Activated T-cell treated with anti-CD3 and anti-CD28 coated beads for 48 hours (primary cell): ENCODE data around the gene HDAC7.
A peak's percentile ranks its signal among the peaks of the same experiment; 100 is the strongest.
"Not testable (repeated sequence)": the region's sequence is repeated elsewhere in the genome, so short reads cannot be mapped to it uniquely, and the experiment has no call there.

Source experiments
- DNase-seq: peaks from one replicate; pipeline ENCODE4 v3.0.0-alpha.2; 2020; ENCODE audit warnings: low read depth

HDAC7 gene

GRCh38 chr12:47848853-47849252 lies 29.1 kb upstream of the HDAC7 start:
- no peak for DNase-seq

DNA sequence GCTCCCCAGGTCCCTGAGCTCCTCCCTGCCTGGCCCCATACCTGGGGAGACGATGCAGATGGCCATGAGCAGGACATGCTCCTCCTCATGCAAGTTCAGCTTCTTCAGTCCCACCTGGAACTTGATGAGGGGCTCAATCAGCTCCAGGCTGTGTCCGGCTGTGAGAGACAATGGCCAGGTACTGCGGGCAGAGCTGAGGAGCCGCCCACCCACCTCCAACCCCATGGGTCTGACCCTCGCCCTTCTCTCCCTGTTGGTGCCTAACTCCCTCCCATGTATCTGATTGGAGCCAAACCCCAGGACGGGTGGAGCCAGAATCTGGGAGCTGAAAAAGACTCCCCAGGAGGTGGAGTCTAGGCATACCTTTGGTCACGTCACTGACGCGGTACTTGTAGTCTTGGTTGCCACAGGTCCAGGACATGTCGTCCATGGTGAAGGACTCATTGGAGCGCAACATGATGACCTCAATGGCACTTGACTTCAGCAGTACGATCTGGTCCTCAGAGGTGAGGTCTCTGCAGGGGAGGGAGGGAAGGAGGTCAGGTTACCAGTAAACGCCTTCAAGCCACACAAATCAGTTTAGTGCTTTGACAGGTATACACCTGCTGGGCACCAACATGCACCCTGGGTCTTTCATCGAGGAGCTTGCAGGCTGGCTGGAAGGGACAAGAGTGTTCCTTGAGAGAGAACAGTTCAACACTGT lies 26.7 kb upstream of the HDAC7 start:
- no peak for DNase-seq

- no peak for DNase-seq
Observed at GRCh38 chr12:47845081-47845480, 25.4 kb upstream of the HDAC7 start.

DNA sequence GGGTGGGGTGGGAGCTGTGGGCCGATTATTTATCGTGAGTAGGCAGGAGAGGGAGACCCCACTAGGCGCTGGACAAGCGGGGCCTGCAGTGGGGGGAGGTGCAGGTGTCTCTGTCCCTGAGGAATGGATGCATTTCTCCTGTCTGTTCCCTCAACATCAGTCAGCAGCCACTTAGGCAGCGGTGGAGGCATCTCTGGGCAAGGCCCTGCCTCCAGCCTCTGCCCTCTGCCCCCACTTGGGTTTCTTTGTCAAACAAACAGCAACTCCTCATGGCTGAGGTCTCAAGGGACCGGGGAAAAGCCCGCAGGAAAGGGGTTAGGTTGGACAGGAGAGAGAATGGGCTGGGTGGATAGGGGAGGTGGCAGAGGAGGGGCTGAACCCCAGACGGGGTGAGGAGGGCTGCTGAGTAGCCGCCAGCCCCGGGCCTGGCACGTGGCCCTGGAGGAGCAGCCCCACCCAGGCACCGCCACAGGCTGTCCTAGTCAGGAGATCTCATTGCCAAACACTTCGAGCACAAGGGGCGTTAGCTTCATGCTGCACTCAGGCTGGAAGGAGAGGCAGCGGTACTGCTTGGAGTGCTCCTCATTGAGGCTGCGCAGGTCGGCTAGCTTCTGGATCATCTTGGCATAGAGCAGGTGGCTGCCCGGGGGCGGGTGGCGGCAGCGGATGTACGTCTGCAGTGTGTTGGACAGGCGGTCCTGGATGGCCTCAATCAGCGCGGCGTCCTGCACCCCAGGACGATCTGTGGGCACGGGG lies 24.7 kb upstream of the HDAC7 start:
- DNase-seq = no peak

GRCh38 chr12:47843226-47843980 lies 23.7 kb upstream of the HDAC7 start:
- DNase-seq = no peak

GRCh38 chr12:47842543-47842942 lies 22.8 kb upstream of the HDAC7 start:
- DNase-seq = not testable (repeated sequence)

DNA sequence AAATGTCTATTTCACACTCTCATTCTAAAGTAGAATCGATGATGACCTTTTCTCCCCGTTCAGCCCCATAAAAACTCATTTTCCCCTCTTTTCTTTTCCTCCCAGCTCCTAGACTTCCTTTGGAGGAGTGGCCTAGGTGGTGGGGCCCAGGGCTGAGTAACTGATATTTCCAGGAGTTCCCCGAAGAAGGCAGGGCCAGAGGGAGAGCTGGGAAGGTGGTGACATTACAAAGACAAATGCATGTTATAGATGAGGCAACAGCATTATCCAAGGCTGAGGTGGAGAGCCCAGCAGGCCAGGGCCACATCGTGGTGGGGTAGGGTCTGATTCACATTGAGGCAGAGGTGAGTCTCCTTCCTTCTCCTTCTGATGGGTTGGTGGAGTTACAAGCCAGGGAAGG lies 22.2 kb upstream of the HDAC7 start:
- DNase-seq = no peak

DNA sequence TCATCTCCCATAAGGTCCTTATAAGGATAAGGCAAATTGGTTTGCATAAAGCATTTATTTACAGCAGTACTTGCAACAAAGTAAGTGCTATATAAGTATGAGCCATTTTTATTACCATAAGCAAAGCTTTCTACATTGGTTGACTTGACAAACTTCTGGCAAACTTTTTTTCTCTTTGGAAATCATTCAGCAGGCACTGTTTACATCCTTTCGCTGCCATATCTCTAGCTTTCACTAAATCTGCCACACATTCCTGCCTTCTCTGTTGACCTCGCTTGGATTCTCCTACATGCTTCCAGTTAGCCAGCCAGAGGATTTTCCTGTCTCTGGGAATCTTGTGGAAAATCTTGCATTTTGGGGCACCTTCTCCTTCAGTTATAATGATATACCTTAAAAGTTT lies 21.8 kb upstream of the HDAC7 start:
- DNase-seq = no peak

GRCh38 chr12:47840571-47840970 lies 20.9 kb upstream of the HDAC7 start:
- no peak for DNase-seq

DNA sequence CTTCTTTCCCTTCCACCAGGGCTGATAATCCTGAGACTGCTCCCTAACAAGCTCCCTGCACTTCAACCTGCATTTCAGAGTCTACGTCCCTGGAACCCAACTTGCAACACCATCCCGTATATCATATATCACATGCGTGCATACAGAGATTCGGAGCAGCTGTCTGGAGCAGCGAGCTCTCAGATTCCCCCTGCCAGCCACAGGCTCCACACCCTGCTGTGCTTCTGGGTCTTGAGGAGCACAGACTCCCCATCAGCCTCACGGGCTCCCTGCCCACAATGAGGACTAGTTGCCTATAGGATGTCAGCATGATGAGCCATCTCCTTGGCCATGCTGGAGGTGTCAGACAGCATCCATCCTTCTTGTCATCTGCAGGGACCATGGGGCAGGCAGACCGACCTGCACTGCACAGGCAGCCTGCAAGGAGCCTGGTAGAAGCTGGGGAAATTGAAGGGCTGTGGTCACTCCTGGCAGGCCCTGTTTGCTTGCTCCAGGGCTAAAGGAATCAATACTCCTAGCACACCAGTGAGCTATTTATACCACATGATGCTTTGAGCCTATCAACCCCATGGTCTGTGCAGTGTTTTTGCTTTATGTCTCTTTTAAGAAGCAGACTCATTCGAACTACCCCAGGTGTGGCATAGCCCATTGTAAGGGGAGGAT lies 19.6 kb upstream of the HDAC7 start:
- DNase-seq = no peak

DNA sequence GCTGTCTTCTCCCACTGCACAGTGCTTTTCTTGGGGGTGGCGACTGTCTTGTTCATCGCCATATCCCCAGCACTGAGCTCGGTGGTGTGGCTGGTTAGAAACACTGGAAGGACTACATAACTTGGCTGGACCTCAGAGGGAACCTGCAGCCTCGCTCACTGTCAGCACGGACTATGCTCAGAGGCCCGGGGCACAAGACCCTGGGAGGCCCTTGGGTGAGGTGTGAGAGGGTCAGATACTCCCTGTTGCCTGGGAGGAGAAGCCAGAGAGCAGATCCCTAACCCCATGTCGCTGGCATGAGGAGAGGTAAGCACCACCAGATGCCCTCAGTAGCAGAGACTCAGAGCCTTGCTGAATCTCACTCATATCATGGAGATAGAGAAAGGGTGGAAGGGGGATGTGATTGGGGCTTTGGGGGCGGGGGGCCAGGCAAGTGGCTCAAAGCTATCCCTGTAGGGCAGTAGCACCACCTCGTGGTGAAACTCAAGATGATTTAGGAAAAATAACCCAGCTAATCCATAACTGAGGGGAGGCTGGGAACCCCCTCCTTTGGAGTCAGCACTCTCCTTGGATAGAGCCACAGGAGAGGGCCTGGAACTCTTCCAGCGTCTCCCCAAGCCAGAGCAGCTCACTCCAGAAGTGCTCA lies 18.7 kb upstream of the HDAC7 start:
- DNase-seq = no peak

DNA sequence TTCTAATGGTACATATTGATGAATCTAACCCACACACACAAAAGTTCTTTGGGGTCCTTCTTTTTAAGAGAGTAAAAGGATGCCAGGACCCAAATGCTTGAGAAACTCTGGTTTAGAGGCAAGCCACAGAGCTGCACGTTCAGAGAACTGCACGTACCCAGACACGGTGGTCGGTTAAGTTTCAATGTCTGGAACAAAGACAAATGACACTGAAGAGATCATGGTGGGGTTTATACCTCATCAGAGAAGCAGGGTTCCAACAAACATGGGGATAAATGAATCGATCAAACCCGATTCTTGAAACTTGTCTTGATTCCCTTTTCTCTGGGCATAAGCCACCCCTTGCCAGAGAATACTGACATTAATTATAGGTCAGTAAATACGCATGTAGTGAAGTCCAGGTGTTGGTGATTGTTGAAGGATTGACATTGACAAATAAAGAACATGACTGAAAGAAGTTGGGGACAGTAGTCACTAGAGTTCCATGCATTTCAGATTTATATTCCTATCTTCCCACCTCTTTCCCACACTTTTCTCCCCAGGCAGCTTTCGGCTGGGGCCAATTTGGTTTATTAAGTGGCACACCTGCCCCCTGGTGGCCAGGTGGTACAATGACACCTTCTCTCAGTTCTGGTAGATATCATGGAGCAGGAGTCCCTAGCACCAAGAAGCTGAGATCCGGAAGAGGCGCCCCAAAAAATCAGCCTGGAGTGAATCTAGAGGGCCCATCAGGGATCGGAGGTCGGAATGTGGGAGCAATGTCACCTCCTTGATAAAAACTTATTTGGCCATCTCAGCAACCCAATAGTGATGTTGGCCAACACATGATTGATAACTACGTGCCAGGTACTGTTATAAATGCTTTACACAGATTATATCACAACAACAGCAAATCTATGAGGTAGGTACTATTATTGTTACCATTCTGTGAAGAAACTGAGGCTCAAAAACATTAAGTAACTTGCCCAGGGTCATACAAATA lies 17.8 kb upstream of the HDAC7 start:
- DNase-seq = no peak

- no peak for DNase-seq
Observed at GRCh38 chr12:47835831-47836155, 16.1 kb upstream of the HDAC7 start.

GRCh38 chr12:47835006-47835830 lies 15.5 kb upstream of the HDAC7 start:
- no peak for DNase-seq

GRCh38 chr12:47834199-47834903 lies 14.6 kb upstream of the HDAC7 start:
- DNase-seq = no peak

DNA sequence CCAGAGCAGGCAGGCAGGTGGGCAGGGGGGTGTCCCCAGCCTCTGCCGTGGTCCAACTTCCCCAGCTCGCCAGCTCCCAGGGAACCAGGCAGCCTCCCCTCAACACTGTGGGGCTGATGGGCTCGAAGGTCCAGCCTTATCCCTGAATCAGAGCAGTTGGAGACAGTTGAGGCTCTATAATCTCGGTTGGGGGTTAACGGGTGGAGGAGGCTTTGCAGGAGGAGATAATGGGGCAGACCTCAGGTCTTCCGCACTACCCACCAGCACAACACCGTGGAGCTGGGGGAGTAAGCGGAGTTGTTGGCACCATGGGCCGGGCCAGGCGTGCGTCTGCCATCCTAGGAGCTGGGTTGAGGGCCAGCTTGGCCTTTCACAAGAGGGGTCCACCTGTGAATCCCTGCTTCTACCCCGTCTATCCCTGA lies 13.9 kb upstream of the HDAC7 start:
- DNase-seq = no peak

DNA sequence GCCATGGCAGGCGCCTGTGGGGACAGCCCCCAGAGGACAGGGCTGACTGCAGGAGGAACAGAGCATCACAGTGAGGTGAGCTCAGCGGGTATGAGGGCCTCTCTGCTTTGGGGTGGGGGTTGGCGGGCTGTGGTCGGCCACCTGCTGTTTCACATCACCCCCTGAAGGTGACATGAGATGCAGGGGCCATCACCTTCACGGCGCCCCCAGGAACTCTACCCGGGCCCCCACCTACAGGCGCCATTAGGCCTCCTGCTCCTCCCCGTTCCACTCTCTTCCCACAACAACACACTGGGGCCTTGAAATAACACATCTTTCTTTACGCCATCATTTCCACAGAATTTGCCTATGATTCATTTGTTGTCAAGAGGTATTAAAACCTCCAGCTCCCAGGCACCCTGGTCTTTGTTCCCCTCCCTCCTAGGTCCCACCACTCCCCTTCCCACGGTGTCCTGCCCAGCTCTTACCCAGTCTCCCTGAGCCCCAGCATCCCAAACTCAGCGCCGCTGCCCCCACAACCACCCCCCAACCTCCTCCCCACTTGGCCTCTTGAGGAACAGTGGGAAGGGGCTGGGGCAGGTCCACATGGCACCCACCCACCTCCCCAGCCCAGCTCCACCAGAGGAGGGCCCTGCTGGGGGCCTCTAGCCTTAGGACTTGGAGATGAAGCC lies 12.7 kb upstream of the HDAC7 start:
- peak; percentile 76 for DNase-seq

DNA sequence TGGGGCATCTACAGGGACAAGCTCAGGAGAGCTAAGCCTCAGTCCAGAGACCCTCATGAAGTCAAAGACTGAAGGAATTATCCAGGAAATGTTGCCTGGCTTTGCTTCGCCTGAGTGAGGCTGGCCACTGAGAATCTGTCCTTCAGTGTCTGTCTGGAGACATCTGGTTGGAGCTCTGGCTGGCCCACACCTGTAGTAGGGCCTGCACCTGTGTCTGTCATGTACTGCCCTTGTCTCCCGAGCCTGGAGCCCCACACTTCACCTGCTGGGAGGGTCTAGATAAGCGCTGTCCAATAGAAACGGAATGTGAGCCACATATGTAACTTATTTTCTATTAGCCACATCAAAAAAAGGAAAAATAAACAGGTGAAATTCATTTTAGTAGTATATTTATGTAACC lies 9.9 kb upstream of the HDAC7 start:
- DNase-seq = no peak

- DNase-seq = no peak
Observed at GRCh38 chr12:47828976-47829482, 9.3 kb upstream of the HDAC7 start.
